ENCODE data around the gene MPHOSPH8. TPM values are rescaled to one million over a fixed set of nuclear protein-coding genes. Genes with fewer than 3 reads are reported as not detected.

MPHOSPH8 gene
- total RNA-seq, 1 experiment from 2014 or later, result 18.5 TPM

GRCh38 chr13:19597523-19597922 lies 35.9 kb upstream of the MPHOSPH8 start:
- POLR2A ChIA-PET, result no interaction called here
- peaks cover 31% of the 10 kb centered on the region for H3K27me3 Mint-ChIP-seq (ENCODE audit: low read depth)
- CTCF ChIA-PET, result no interaction called here
- peaks cover 29% of the 10 kb centered on the region for H3K36me3 Mint-ChIP-seq
- no peaks in the 10 kb centered on the region for H3K4me1 Mint-ChIP-seq
- no peak for DNase-seq (ENCODE audit: low spot score)
- no peak for ATAC-seq
- TF ChIP-seq IRF1 (CRISPR knock-in tag; IDR thresholded peaks at IDR 0.05), result no peak
- TF ChIP-seq ZNF532 (CRISPR knock-in tag; IDR thresholded peaks at IDR 0.05; ENCODE audit: borderline replicate concordance), result no peak
- no peak for TF ChIP-seq TCF7 (CRISPR knock-in tag; IDR thresholded peaks at IDR 0.05; ENCODE audit: low read depth)
- TF ChIP-seq ZNF396 (CRISPR knock-in tag; IDR thresholded peaks at IDR 0.05; ENCODE audit: borderline replicate concordance), result no peak
- TF ChIP-seq E2F5 (CRISPR knock-in tag; IDR thresholded peaks at IDR 0.05), result no peak
- no peak for TF ChIP-seq FOXP1 (CRISPR knock-in tag; IDR thresholded peaks at IDR 0.05; ENCODE audit: borderline replicate concordance)
- no peak for TF ChIP-seq ZNF512 (CRISPR knock-in tag; IDR thresholded peaks at IDR 0.05; ENCODE audit: borderline replicate concordance)
- no peak for TF ChIP-seq NFATC4 (CRISPR knock-in tag; IDR thresholded peaks at IDR 0.05)
- TF ChIP-seq HMGA2 (CRISPR knock-in tag; IDR thresholded peaks at IDR 0.05), result no peak
- no peak for TF ChIP-seq JUN (CRISPR knock-in tag; IDR thresholded peaks at IDR 0.05)
- no peak for TF ChIP-seq SP1 (CRISPR knock-in tag; conservative IDR thresholded peaks at IDR 0.05)
- TF ChIP-seq KAT7 (CRISPR knock-in tag; IDR thresholded peaks at IDR 0.05; ENCODE audit: borderline replicate concordance), result no peak
- no peak for TF ChIP-seq USF2 (CRISPR knock-in tag; IDR thresholded peaks at IDR 0.05)
- TF ChIP-seq E2F1 (CRISPR knock-in tag; IDR thresholded peaks at IDR 0.05), result no peak
- no peak for TF ChIP-seq CDX4 (CRISPR knock-in tag; IDR thresholded peaks at IDR 0.05; ENCODE audit: borderline replicate concordance)
- no peak for TF ChIP-seq NR1H2 (CRISPR knock-in tag; IDR thresholded peaks at IDR 0.05)
- H3K4me3 Mint-ChIP-seq, result no peak overlapping the region
- peaks cover 48% of the 10 kb centered on the region for H3K9me3 Mint-ChIP-seq
- H3K27ac Mint-ChIP-seq, result no peak overlapping the region
